ENCODE results near the gene ATG9A.

ATG9A gene

GRCh38 chr2:219218732-219219701, 10.4 kb downstream of the ATG9A start, which contains the start of gene ABCB6:
Gene ABCB6 (minus strand): TSS chr2:219218958. CDS start chr2:219218673, 285 bp downstream.
- DNase-seq (ENCODE audit: low spot score): peak; percentile 94
- TF ChIP-seq CTCF (IDR thresholded peaks at IDR 0.05; ENCODE audit: extremely low read depth, missing control alignments): no peak

- no peak for TF ChIP-seq CTCF (IDR thresholded peaks at IDR 0.05; ENCODE audit: extremely low read depth, missing control alignments)
- DNase-seq (ENCODE audit: low spot score): peak; percentile 61
These were observed 11.2 kb downstream of the ATG9A start for GRCh38 chr2:219218217-219218731.

- DNase-seq (ENCODE audit: low spot score): no peak
- no peak for TF ChIP-seq CTCF (IDR thresholded peaks at IDR 0.05; ENCODE audit: extremely low read depth, missing control alignments)
These were observed 12.9 kb downstream of the ATG9A start for GRCh38 chr2:219216535-219216915.

GRCh38 chr2:219215871-219216534, 13.4 kb downstream of the ATG9A start:
- no peak for TF ChIP-seq CTCF (IDR thresholded peaks at IDR 0.05; ENCODE audit: extremely low read depth, missing control alignments)
- DNase-seq (ENCODE audit: low spot score): no peak

GRCh38 chr2:219214786-219215185, 14.7 kb downstream of the ATG9A start:
- TF ChIP-seq CTCF (IDR thresholded peaks at IDR 0.05; ENCODE audit: extremely low read depth, missing control alignments): no peak
- no peak for DNase-seq (ENCODE audit: low spot score)

- no peak for TF ChIP-seq CTCF (IDR thresholded peaks at IDR 0.05; ENCODE audit: extremely low read depth, missing control alignments)
These were observed 15.3 kb downstream of the ATG9A start for GRCh38 chr2:219214141-219214540.

More at GRCh38 chr2:219214141-219214540, 15.3 kb downstream of the ATG9A start:
- no peak for DNase-seq (ENCODE audit: low spot score)
